GM12892 (cell line): ENCODE data around the gene LYL1.

Source experiments
- POLR2A ChIP-seq: IDR thresholded peaks from 2 replicates; pipeline ENCODE4 v1.6.1; 2011; ENCODE audit warnings: low read depth, low read length, control low read depth
- TAF1 ChIP-seq: IDR thresholded peaks from 2 replicates; pipeline ENCODE4 v1.6.1; 2011; ENCODE audit warnings: low read depth, mild to moderate bottlenecking, control low read depth, low read length, borderline replicate concordance

GRCh38 chr19:13090511-13091231, 12.0 kb downstream of the LYL1 start:
- TF ChIP-seq POLR2A (no peak), TAF1 (no peak)
